HFFc6 (cell line): ENCODE measurements around the gene APP. TPM values are rescaled to one million over a fixed set of nuclear protein-coding genes. Genes with fewer than 3 reads are reported as not detected.
A peak's percentile ranks its signal among the peaks of the same experiment; 100 is the strongest.

Experiments used
- DNase-seq: peaks from one replicate; pipeline ENCODE4 v3.0.0-alpha.2; 2018
- H3K27ac Mint-ChIP-seq: 2 replicates; pipeline ENCODE4 v1.8.0; 2020; ENCODE audit warnings: mild to moderate bottlenecking, mixed read lengths
- H3K27me3 Mint-ChIP-seq: 2 replicates; pipeline ENCODE4 v1.8.0; 2021; ENCODE audit warnings: mild to moderate bottlenecking, moderate library complexity, mixed read lengths; ENCODE audit not compliant: insufficient read depth
- H3K36me3 Mint-ChIP-seq: 2 replicates; pipeline ENCODE4 v1.8.0; 2021; ENCODE audit warnings: low read depth, mixed read lengths
- H3K4me1 Mint-ChIP-seq: 2 replicates; pipeline ENCODE4 v1.8.0; 2020; ENCODE audit warnings: low read depth, mixed read lengths
- H3K4me3 Mint-ChIP-seq: 2 replicates; pipeline ENCODE4 v1.8.0; 2020; ENCODE audit warnings: mild to moderate bottlenecking, moderate library complexity, mixed read lengths
- H3K9me3 Mint-ChIP-seq: 2 replicates; pipeline ENCODE4 v1.8.0; 2020; ENCODE audit warnings: mild to moderate bottlenecking, mixed read lengths
- total RNA-seq, 6 experiments: library from RNA; stranded (reverse); fragmentation: NEBNext Ultra II Directional; extraction: Animal tissue kit (Norgen Biotek cat#: 25700); gene quantifications; 2 replicates in 1 of 6; 3 replicates in 5 of 6; pipeline ENCODE4 v1.2.3, GENCODE V29; 2021
- TF ChIP-seq, protein P1 (sequence below): fragments of 200-600 bp; sonication (generic); IDR thresholded peaks from 2 replicates; pipeline ENCODE4 v1.5.0; 2021; ENCODE audit warnings: antibody characterized with exemption, mild to moderate bottlenecking

The APP gene
- total RNA-seq, 6 experiments from 2014 or later, result 396 to 438 (median 425) TPM

- peaks cover 6% of the 10 kb centered on the region for H3K36me3 Mint-ChIP-seq
- H3K27ac Mint-ChIP-seq, result no peak overlapping the region
- H3K9me3 Mint-ChIP-seq, result no peaks in the 10 kb centered on the region
- DNase-seq, result no peak
- TF ChIP-seq, protein P1, sequence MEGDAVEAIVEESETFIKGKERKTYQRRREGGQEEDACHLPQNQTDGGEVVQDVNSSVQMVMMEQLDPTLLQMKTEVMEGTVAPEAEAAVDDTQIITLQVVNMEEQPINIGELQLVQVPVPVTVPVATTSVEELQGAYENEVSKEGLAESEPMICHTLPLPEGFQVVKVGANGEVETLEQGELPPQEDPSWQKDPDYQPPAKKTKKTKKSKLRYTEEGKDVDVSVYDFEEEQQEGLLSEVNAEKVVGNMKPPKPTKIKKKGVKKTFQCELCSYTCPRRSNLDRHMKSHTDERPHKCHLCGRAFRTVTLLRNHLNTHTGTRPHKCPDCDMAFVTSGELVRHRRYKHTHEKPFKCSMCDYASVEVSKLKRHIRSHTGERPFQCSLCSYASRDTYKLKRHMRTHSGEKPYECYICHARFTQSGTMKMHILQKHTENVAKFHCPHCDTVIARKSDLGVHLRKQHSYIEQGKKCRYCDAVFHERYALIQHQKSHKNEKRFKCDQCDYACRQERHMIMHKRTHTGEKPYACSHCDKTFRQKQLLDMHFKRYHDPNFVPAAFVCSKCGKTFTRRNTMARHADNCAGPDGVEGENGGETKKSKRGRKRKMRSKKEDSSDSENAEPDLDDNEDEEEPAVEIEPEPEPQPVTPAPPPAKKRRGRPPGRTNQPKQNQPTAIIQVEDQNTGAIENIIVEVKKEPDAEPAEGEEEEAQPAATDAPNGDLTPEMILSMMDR, result no peak
- peaks cover 60% of the 10 kb centered on the region for H3K4me1 Mint-ChIP-seq
- H3K27me3 Mint-ChIP-seq, result no peaks in the 10 kb centered on the region
- H3K4me3 Mint-ChIP-seq, result no peak overlapping the region
Observed at GRCh38 chr21:26165331-26165730, 5.2 kb downstream of the APP start.

- TF ChIP-seq, protein P1, result no peak
- Mint-ChIP-seq H3K27ac (no peak overlapping the region), H3K9me3 (no peaks in the 10 kb centered on the region), H3K4me3 (no peak overlapping the region), H3K36me3 (peaks cover 11% of the 10 kb centered on the region), H3K4me1 (peaks cover 70% of the 10 kb centered on the region), H3K27me3 (no peaks in the 10 kb centered on the region)
- DNase-seq, result no peak
Observed at GRCh38 chr21:26164311-26164710, 6.3 kb downstream of the APP start.

DNA sequence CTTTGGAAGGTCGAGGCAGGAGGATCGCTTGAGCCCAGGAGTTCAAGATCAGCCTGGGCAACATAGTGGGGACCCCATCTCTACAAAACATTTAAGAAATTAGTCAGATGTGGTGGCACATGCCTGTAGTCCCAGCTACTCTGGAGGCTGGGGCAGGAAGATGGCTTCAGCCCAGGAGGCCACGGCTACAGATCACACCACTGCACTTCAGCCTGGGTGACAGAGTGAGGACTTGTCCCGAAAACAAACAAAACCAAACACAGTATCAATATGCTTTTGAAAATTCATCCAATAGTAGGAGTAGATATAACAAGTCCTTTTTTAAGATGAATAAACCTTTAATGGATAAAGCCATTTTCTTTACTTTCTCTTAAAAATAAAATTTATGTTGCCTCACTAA is 8.5 kb downstream of the APP start:
- H3K27ac Mint-ChIP-seq, result no peak overlapping the region
- H3K4me1 Mint-ChIP-seq, result peaks cover 72% of the 10 kb centered on the region
- DNase-seq, result no peak
- TF ChIP-seq, protein P1, result no peak
- H3K27me3 Mint-ChIP-seq, result no peaks in the 10 kb centered on the region
- H3K4me3 Mint-ChIP-seq, result no peak overlapping the region
- H3K36me3 Mint-ChIP-seq, result 0 out of 2 replicates have a peak, but pooled peaks cover 8% of the 10 kb centered on the region
- H3K9me3 Mint-ChIP-seq, result no peaks in the 10 kb centered on the region

DNA sequence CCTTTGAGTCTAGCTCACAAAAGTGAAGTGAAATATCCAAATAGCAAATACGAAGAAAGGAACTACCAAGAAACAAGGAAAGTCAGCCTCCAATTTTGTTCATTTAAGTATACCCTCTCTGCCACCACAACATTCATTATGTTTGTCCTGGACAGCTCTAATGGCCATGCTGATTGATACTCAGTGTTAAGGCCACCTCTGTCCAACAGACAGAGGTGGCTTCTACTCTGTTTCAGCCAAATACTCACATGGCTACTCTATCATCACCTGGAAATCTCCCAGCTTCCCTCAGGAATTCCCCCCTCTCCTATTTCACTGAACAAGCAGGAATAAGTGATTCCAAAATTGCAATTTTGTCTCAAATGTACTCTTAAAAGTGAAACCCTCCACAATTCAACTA is 10.7 kb downstream of the APP start:
- Mint-ChIP-seq H3K27ac (no peak overlapping the region), H3K4me3 (no peak overlapping the region), H3K36me3 (0 out of 2 replicates have a peak, but pooled peaks cover 8% of the 10 kb centered on the region), H3K4me1 (peaks cover 52% of the 10 kb centered on the region), H3K9me3 (no peaks in the 10 kb centered on the region), H3K27me3 (no peaks in the 10 kb centered on the region)
- TF ChIP-seq, protein P1, result no peak
- no peak for DNase-seq

DNA sequence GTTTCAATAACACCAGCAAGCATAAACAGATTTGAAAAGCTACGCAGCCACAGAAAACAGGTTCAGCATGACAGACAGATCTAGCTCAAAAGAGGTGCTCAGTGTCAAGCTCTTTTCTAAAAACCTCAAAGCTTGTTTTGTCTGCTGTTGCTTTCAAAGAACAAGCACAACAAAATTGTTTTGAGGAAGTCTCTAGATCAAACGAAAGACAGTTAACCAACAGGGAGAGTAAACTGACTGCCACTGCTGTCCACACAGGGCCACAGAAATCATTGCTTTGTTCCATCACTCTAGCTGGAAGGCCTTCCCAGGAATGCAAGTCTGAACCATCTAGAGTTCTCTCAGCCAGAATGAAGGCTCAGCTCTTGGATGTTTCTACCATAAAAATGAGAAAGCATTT is 12.8 kb downstream of the APP start:
- Mint-ChIP-seq H3K27ac (peak overlapping the region; percentile 69; the same call in 1 of the 2 replicates), H3K4me1 (peaks cover 67% of the 10 kb centered on the region)
- DNase-seq, result no peak

More for the DNA sequence above, 12.8 kb downstream of the APP start:
- TF ChIP-seq, protein P1, result no peak
- no peaks in the 10 kb centered on the region for H3K27me3 Mint-ChIP-seq
- no peak overlapping the region for H3K4me3 Mint-ChIP-seq
- H3K9me3 Mint-ChIP-seq, result no peaks in the 10 kb centered on the region
- H3K36me3 Mint-ChIP-seq, result 0 out of 2 replicates have a peak, but pooled peaks cover 9% of the 10 kb centered on the region
